ENCODE data around the gene STIL.

The STIL gene

GRCh38 chr1:47224676-47225399 is 89.1 kb downstream of the STIL start:
- Histone ChIP-seq H3K27ac (no peak overlapping the region), H3K4me3 (peak overlapping the region; percentile 61)
- TF ChIP-seq, protein P1, sequence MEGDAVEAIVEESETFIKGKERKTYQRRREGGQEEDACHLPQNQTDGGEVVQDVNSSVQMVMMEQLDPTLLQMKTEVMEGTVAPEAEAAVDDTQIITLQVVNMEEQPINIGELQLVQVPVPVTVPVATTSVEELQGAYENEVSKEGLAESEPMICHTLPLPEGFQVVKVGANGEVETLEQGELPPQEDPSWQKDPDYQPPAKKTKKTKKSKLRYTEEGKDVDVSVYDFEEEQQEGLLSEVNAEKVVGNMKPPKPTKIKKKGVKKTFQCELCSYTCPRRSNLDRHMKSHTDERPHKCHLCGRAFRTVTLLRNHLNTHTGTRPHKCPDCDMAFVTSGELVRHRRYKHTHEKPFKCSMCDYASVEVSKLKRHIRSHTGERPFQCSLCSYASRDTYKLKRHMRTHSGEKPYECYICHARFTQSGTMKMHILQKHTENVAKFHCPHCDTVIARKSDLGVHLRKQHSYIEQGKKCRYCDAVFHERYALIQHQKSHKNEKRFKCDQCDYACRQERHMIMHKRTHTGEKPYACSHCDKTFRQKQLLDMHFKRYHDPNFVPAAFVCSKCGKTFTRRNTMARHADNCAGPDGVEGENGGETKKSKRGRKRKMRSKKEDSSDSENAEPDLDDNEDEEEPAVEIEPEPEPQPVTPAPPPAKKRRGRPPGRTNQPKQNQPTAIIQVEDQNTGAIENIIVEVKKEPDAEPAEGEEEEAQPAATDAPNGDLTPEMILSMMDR (IDR thresholded peaks at IDR 0.05), result no peak
- DNase-seq (ENCODE audit: low spot score), result no peak

GRCh38 chr1:47223921-47224675 is 89.8 kb downstream of the STIL start:
- TF ChIP-seq, protein P1 (IDR thresholded peaks at IDR 0.05), result no peak
- H3K4me3 ChIP-seq, result no peak overlapping the region

GRCh38 chr1:47223174-47223920 is 90.6 kb downstream of the STIL start:
- H3K4me3 ChIP-seq, result no peak overlapping the region
- no peak for DNase-seq (ENCODE audit: low spot score)
- TF ChIP-seq, protein P1 (IDR thresholded peaks at IDR 0.05), result no peak
- no peak overlapping the region for H3K27ac ChIP-seq

More at GRCh38 chr1:47223921-47224675, 89.8 kb downstream of the STIL start:
- DNase-seq (ENCODE audit: low spot score), result no peak
- no peak overlapping the region for H3K27ac ChIP-seq

- TF ChIP-seq, protein P1 (IDR thresholded peaks at IDR 0.05), result no peak
- no peak overlapping the region for H3K4me3 ChIP-seq
- no peak for DNase-seq (ENCODE audit: low spot score)
- no peak overlapping the region for H3K27ac ChIP-seq
These were observed 91.5 kb downstream of the STIL start for GRCh38 chr1:47222476-47222875.

GRCh38 chr1:47219590-47220220 is 94.2 kb downstream of the STIL start:
- DNase-seq (ENCODE audit: low spot score), result no peak
- Histone ChIP-seq H3K4me3 (no peak overlapping the region), H3K27ac (no peak overlapping the region)
- TF ChIP-seq, protein P1 (IDR thresholded peaks at IDR 0.05), result no peak

DNA sequence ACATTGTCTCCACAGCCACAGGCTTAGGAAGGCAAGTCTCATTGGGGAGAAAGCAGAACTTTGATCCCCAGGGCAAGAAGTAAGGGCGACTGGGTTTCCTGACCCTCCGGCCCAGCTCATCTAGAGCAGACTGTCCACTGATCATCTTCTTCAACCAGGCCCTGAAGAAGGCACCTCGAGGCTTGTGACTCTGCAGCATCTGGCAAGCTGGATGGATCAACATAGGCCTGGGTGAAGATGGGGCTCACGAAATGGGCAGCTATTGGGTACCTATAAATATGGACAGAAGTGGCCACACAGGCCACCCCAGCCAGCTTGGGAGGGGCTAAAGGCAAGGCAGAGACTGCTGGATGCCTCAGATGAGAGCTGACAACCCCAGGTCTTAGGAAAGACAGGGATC is 94.9 kb downstream of the STIL start:
- Histone ChIP-seq H3K4me3 (no peak overlapping the region), H3K27ac (no peak overlapping the region)
- TF ChIP-seq, protein P1 (IDR thresholded peaks at IDR 0.05), result no peak
- no peak for DNase-seq (ENCODE audit: low spot score)
